ENCODE measurements around the gene CNTNAP2.

Gene CNTNAP2

DNA sequence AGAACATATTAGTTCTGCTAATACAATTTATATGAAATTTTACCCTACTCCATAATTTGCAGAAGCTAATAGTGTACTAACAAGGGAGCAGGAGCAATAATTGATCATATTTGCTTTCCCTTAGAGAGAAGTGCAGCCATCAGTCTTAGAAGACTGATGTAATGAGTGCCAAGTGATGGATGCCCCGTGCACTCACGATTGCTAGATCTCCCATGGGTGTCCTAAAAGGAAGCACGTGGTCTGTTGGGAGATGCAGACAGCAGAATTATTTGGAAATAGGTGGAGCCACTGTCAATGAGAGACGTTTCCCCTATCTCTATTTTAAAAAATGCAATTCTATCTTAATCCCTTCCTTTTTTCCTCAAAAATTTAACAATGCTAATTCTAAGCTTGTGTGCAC, 1701.7 kb downstream of the CNTNAP2 start:
- H3K4me1 Mint-ChIP-seq (ENCODE audit: low read depth in 2 of 2), result no peaks in the 10 kb centered on the region
- no peaks in the 10 kb centered on the region for H3K36me3 Mint-ChIP-seq (ENCODE audit: insufficient read depth)

DNA sequence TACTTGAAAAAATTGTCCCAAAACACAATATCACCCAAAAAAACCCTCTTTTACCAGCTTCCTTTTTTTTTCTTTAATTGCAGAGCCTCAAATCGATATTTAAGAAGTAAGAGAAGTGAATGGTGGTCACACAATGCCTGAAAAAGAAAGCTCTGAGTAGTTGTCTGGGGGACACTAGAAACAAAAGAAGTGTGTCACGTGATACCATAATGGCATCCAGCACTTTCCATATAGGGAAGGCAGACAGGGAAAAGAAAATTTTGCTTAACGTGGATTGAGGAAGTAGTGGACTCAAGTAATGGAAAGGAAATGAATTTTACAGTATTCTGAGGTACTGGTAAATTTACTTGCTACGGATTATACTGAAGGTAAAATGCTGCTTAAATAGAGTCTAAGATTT, 1708.1 kb downstream of the CNTNAP2 start:
- no peaks in the 10 kb centered on the region for H3K36me3 Mint-ChIP-seq (ENCODE audit: insufficient read depth)
- no peaks in the 10 kb centered on the region for H3K4me1 Mint-ChIP-seq (ENCODE audit: low read depth in 2 of 2)
- ATAC-seq (replicated peaks) (no peak), DNase-seq (no peak)
- no peaks in the 10 kb centered on the region for H3K27me3 Mint-ChIP-seq
- peaks cover 6 to 7% of the 10 kb centered on the region in 2 donors for H3K9me3 Mint-ChIP-seq
- H3K27ac Mint-ChIP-seq, result no peak overlapping the region
- no peak overlapping the region for H3K4me3 Mint-ChIP-seq

More for the DNA sequence above, 1701.7 kb downstream of the CNTNAP2 start:
- DNase-seq, result no peak
- Mint-ChIP-seq H3K9me3 (peaks cover 12 to 14% of the 10 kb centered on the region in 2 donors), H3K27ac (no peak overlapping the region), H3K4me3 (no peak overlapping the region), H3K27me3 (no peaks in the 10 kb centered on the region)
- ATAC-seq (replicated peaks), result no peak

DNA sequence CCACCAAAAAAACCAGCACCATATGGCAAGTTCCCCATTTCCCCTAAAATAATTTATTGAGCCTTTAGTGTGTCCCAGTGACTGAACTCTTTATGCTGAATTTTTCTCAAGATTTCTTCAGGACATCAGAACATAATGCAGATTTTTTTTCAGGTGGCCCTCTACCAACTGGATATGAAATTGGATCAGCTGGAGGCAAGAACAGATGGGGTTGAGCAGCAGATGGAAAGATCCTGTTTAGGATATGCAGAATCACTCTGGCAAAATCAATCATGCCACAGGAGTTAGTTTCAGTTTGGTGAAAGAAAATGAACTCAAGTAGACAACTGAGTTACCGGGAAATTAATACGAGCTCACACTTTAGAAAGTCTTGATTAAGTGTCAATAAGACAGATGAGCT, 1712.4 kb downstream of the CNTNAP2 start:
- no peak overlapping the region for H3K4me3 Mint-ChIP-seq
- no peak overlapping the region for H3K27ac Mint-ChIP-seq
- ATAC-seq (replicated peaks) (no peak), DNase-seq (no peak)
- no peaks in the 10 kb centered on the region for H3K27me3 Mint-ChIP-seq
- H3K9me3 Mint-ChIP-seq, result peaks cover 0 to 7% of the 10 kb centered on the region in 2 donors
- H3K36me3 Mint-ChIP-seq (ENCODE audit: insufficient read depth), result no peaks in the 10 kb centered on the region
- no peaks in the 10 kb centered on the region for H3K4me1 Mint-ChIP-seq (ENCODE audit: low read depth in 2 of 2)

DNA sequence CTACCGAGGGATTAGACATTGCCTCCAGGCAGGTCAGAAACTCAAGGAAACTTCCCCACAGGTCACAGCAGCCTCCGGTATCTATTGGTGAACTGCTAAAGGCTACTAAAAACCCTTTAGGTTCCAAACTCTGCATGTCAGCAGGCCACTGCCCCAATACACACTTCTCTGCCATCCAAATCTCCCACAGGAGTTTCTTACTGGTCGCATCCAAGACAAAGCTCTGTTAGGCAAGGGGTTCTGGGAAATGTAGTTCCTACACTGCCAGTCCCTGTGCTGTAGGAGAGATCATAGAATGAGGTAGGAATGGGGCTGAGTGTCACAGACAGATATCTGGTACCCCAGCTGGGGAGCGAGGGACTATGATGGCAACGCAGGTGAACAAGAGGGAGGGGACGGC, 1717.0 kb downstream of the CNTNAP2 start:
- H3K27me3 Mint-ChIP-seq, result no peaks in the 10 kb centered on the region
- ATAC-seq (replicated peaks) (no peak), DNase-seq (no peak)
- H3K4me3 Mint-ChIP-seq, result no peak overlapping the region
- no peaks in the 10 kb centered on the region for H3K4me1 Mint-ChIP-seq (ENCODE audit: low read depth in 2 of 2)
- peaks cover 18 to 20% of the 10 kb centered on the region in 2 donors for H3K9me3 Mint-ChIP-seq
- peaks cover 4% of the 10 kb centered on the region for H3K36me3 Mint-ChIP-seq (ENCODE audit: insufficient read depth)
- no peak overlapping the region for H3K27ac Mint-ChIP-seq

DNA sequence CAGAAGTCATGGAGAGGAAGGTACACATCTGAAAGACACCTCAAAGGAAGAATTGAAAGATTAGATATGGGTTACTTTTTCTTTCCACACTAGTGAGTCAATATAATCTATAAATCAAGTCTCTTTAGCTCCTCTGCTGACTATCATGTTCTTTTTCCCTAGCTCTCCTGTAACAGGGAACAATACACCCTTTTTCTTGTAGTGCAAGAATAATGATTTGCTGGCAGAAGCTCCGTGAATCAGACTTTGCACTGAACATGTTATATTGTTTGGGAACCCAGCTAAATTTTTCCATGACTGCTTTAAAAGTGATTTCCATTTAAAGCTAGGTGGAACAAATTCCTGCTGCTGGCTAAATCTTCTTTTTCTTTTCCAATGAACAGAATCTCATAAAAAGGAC, 1717.4 kb downstream of the CNTNAP2 start:
- Mint-ChIP-seq H3K4me3 (no peak overlapping the region), H3K27ac (no peak overlapping the region), H3K4me1 (ENCODE audit: low read depth in 2 of 2) (no peaks in the 10 kb centered on the region), H3K27me3 (no peaks in the 10 kb centered on the region), H3K9me3 (peaks cover 20 to 24% of the 10 kb centered on the region in 2 donors), H3K36me3 (ENCODE audit: insufficient read depth) (peaks cover 4% of the 10 kb centered on the region)
- ATAC-seq (replicated peaks) (no peak), DNase-seq (no peak)

DNA sequence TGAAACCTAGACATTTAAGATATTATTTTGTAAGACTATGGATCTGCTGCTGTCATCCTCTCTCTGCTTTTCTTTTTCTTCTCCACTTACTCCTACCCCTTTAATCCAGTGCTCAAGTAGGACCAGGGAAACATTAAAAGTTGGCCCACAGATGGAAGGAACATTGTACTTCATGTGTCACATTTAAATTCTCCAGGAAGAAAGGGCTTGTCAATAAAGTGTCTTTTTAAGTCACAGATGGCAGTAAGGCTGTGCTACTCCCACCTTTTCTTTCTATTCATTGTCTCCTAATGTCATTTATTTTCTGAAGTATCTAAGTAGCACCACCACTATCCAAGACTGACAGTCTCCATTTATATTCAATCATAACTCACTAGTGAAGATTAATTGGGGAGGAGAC, 1736.2 kb downstream of the CNTNAP2 start:
- Mint-ChIP-seq H3K27me3 (no peaks in the 10 kb centered on the region), H3K4me1 (ENCODE audit: low read depth in 2 of 2) (no peaks in the 10 kb centered on the region), H3K4me3 (no peak overlapping the region), H3K36me3 (ENCODE audit: insufficient read depth) (no peaks in the 10 kb centered on the region), H3K27ac (no peak overlapping the region), H3K9me3 (peaks cover 0 to 7% of the 10 kb centered on the region in 2 donors)
- ATAC-seq (replicated peaks), result no peak
- DNase-seq, result no peak

DNA sequence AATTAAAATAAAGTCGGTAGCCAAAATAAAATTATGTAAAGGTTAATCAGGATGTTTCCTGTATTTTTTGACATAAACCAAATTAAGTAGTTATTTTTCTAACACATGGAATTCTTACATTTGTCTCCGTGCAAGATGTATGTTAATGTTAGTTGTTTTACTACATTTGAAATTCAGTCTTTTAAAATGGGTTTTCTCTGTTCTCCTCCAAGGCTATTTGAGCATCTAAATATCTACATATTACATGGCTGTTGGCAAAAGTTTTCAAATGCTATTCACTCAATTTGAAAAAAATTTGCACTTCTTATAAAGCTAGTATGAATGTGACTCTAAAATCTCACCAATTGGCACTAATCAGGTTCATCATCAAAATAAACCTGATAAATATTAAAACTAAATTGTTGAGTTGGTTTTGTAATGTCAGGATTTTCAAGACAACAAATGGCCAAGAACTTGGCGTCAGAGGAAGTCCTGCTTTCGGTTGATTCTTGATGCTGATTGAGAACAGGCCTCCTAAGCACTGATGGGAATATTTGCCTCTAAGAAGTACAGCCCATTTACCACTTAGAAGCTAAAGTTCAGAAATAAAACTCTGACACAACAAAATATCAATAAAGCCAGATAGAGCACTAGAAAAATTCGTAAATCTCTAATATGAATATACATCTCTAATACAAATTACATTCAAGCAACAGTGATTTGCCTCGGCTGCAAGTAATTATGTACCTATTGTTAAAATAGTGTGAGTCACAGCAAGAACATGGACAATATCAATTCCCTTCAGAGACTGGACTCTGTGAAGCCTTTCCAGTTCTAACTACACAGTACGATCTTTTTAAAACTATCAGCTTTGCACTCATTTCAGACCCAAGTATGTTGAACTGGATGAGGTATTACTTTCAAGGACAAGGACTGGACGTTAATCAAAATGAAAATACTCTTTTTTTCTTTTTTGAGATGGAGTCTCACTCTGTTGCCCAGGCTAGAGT, 1740.8 kb downstream of the CNTNAP2 start:
- Mint-ChIP-seq H3K27me3 (no peaks in the 10 kb centered on the region), H3K4me1 (ENCODE audit: low read depth in 2 of 2) (no peaks in the 10 kb centered on the region), H3K4me3 (no peak overlapping the region), H3K27ac (no peak overlapping the region), H3K9me3 (peaks cover 5 to 7% of the 10 kb centered on the region in 2 donors), H3K36me3 (ENCODE audit: insufficient read depth) (no peaks in the 10 kb centered on the region)
- ATAC-seq (replicated peaks) (no peak), DNase-seq (no peak)

DNA sequence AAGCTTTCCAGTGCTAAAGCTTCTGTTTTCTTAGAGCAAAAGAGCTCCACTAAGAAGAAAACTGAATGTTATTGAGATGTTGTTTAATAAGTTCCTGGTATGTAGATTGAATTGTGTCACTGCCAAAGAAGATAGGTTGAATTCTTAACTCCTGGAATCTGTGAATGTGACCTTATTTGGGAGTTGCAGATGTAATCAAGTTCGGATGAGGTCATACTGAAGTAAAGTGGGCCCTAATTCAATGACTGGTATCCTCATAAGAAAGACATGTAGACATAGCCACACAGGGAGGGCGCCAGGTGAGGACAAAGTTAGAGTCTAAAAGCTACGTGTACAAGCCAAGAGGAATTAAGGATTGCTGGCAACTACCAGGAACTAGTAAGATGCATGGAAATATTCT, 1741.8 kb downstream of the CNTNAP2 start:
- Mint-ChIP-seq H3K9me3 (peaks cover 5 to 7% of the 10 kb centered on the region in 2 donors), H3K27me3 (no peaks in the 10 kb centered on the region), H3K4me1 (ENCODE audit: low read depth in 2 of 2) (no peaks in the 10 kb centered on the region), H3K4me3 (no peak overlapping the region), H3K27ac (no peak overlapping the region), H3K36me3 (ENCODE audit: insufficient read depth) (no peaks in the 10 kb centered on the region)
- ATAC-seq (replicated peaks) (no peak), DNase-seq (no peak)

DNA sequence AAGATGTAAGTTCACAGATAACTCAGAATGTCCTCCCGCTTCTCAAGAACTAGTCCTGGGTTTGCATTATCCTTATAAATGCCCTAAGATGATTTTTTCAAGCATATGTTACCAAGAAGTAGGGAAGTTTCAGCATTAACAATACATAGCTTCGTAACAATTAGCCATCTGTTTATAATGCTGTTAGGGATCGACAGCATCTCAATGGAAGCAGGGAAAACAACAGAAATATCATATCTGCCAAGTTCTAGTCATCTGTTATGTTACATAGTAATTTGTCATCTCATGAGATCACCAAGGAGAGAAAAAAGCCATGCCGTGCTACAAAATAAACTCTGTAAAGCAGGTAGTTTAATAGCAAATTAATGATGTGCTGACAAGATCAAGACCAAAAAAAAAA, 1742.4 kb downstream of the CNTNAP2 start:
- Mint-ChIP-seq H3K27ac (no peak overlapping the region), H3K4me1 (ENCODE audit: low read depth in 2 of 2) (no peaks in the 10 kb centered on the region), H3K9me3 (peaks cover 5 to 7% of the 10 kb centered on the region in 2 donors), H3K4me3 (no peak overlapping the region), H3K36me3 (ENCODE audit: insufficient read depth) (no peaks in the 10 kb centered on the region), H3K27me3 (no peaks in the 10 kb centered on the region)
- DNase-seq (no peak), ATAC-seq (replicated peaks) (no peak)

DNA sequence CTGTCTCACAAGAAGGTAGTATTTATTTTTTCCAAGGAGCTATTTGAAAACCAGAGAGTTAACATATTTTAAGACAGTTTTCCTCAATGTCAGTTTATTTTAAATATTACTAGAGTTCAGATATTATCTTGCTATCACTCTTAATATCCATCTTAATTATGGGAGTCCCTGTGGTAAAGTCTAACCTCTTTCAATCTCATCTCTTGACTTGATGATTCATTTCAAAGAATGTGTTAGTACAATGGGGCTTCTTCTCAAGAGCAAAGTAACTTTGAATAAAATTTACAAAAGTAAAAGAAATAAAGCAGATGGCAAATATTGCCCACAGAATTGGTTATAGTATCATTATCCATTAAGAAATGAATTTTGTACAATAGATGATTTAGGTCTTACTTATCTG, 1742.9 kb downstream of the CNTNAP2 start:
- no peaks in the 10 kb centered on the region for H3K27me3 Mint-ChIP-seq
- ATAC-seq (replicated peaks) (no peak), DNase-seq (no peak)
- peaks cover 5 to 7% of the 10 kb centered on the region in 2 donors for H3K9me3 Mint-ChIP-seq
- no peaks in the 10 kb centered on the region for H3K4me1 Mint-ChIP-seq (ENCODE audit: low read depth in 2 of 2)
- H3K4me3 Mint-ChIP-seq, result no peak overlapping the region
- no peaks in the 10 kb centered on the region for H3K36me3 Mint-ChIP-seq (ENCODE audit: insufficient read depth)
- H3K27ac Mint-ChIP-seq, result no peak overlapping the region

DNA sequence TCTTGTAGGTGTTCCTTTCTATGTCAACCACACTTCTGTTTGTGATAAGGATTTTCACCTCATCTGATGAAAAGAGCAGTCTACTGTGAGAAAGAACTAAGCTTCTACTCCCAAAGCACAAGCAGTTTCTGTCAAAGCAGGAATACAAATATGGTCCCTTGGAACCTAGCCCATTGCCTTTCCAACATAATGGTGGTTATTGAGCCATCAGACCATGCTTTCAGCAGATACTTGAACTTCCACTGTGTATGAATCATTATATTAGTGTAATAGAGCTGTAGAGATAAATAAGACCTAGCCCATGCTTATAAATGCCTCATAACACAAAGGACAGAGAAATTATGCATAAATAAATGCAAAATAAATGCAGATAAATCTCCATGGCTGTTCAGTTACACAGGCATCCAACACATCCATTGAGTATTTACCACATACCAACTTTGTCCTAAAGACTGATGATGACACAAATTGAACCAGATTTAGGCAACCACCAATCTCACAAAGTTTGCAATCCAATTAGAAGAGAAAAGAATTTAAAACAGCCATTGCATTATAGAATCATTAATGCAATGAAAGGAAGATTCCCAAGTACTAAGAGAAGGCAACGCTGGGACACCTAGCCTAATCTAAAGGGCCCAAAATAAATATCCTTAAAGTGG, 1744.6 kb downstream of the CNTNAP2 start:
- no peaks in the 10 kb centered on the region for H3K4me1 Mint-ChIP-seq (ENCODE audit: low read depth in 2 of 2)
- ATAC-seq (replicated peaks), result no peak

DNA sequence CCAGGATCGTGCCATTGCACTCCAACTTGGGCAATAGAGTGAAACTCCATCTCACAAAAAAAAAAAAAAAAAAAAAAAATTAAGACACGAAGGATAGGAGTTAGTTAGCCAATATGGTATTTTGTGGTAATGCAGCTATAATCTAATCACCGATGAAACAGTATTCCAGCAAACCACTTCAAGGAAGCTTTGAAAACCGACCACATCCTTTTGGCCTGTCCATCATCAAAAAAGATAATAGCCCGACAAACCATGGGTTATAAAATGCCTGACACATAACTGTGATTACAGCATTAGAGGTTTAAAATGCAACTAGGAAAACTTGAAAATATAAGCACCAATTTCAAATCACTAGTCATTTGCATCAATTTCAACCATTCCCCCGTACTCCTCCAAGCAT, 1745.3 kb downstream of the CNTNAP2 start:
- ATAC-seq (replicated peaks) (no peak), DNase-seq (no peak)
- H3K27ac Mint-ChIP-seq, result no peak overlapping the region
- no peak overlapping the region for H3K4me3 Mint-ChIP-seq
- H3K27me3 Mint-ChIP-seq, result no peaks in the 10 kb centered on the region
- no peaks in the 10 kb centered on the region for H3K36me3 Mint-ChIP-seq (ENCODE audit: insufficient read depth)
- peaks cover 9 to 20% of the 10 kb centered on the region in 2 donors for H3K9me3 Mint-ChIP-seq
- no peaks in the 10 kb centered on the region for H3K4me1 Mint-ChIP-seq (ENCODE audit: low read depth in 2 of 2)

More for the DNA sequence above, 1744.6 kb downstream of the CNTNAP2 start:
- DNase-seq, result no peak
- Mint-ChIP-seq H3K4me3 (no peak overlapping the region), H3K36me3 (ENCODE audit: insufficient read depth) (no peaks in the 10 kb centered on the region), H3K9me3 (peaks cover 8 to 12% of the 10 kb centered on the region in 2 donors), H3K27me3 (no peaks in the 10 kb centered on the region), H3K27ac (no peak overlapping the region)

DNA sequence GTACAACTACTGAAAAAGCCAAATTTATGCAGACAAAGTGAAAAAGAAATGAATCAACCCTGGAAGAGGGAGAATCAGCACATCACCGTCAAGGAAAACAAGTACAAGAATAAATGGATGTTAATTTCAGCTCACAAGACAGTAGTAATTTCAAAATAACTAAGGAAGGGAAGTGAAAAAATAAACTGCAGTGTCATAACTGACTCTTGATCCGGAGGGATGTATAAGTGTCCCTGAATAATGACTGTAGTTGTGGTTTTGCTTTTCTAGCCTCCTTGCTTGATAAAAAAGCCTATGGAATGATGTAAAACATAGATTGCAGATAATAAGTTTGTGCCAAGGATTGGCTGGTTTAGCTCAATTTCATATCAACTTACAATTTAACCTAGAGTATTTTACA, 1752.9 kb downstream of the CNTNAP2 start:
- H3K4me3 Mint-ChIP-seq, result no peak overlapping the region
- no peak for ATAC-seq (replicated peaks)
- H3K9me3 Mint-ChIP-seq, result peaks cover 13 to 38% of the 10 kb centered on the region in 2 donors
- H3K27me3 Mint-ChIP-seq, result no peaks in the 10 kb centered on the region
- no peak overlapping the region for H3K27ac Mint-ChIP-seq
- H3K4me1 Mint-ChIP-seq (ENCODE audit: low read depth in 2 of 2), result no peaks in the 10 kb centered on the region
- no peak for DNase-seq
- H3K36me3 Mint-ChIP-seq (ENCODE audit: insufficient read depth), result no peaks in the 10 kb centered on the region

Data from effector memory CD8-positive, alpha-beta T cell (primary cell).